HEK293T (cell line): Measurements from ENCODE around the gene SPDYE5.
"Not testable (repeated sequence)": the region's sequence is repeated elsewhere in the genome, so short reads cannot be mapped to it uniquely, and the experiment has no call there.

Experiments
- ARNT ChIP-seq: fragments of 450-650 bp; IDR thresholded peaks from 2 replicates; pipeline ENCODE4 v1.6.1; 2017; ENCODE audit warnings: mild to moderate bottlenecking
- BHLHE40 ChIP-seq: fragments of 450-650 bp; IDR thresholded peaks from 2 replicates; pipeline ENCODE4 v1.6.1; 2016; ENCODE audit warnings: mild to moderate bottlenecking, moderate library complexity, borderline replicate concordance
- CTBP1 ChIP-seq: fragments of 450-650 bp; IDR thresholded peaks from 2 replicates; pipeline ENCODE4 v1.6.1; 2016; ENCODE audit warnings: borderline replicate concordance
- ELF4 ChIP-seq: fragments of 450-650 bp; IDR thresholded peaks from 2 replicates; pipeline ENCODE4 v1.6.1; 2017; ENCODE audit warnings: antibody characterized with exemption
- FOXA1 ChIP-seq: fragments of 450-650 bp; IDR thresholded peaks from 2 replicates; pipeline ENCODE4 v1.6.1; 2016; ENCODE audit warnings: mild to moderate bottlenecking
- FOXM1 ChIP-seq: fragments of 450-650 bp; IDR thresholded peaks from 2 replicates; pipeline ENCODE4 v1.6.1; 2017; ENCODE audit warnings: mild to moderate bottlenecking, borderline replicate concordance
- HDGF ChIP-seq: fragments of 450-650 bp; IDR thresholded peaks from 2 replicates; pipeline ENCODE4 v1.6.1; 2017; ENCODE audit warnings: antibody characterized with exemption, borderline replicate concordance
- LEF1 ChIP-seq: fragments of 450-650 bp; IDR thresholded peaks from 2 replicates; pipeline ENCODE4 v1.6.1; 2017; ENCODE audit warnings: mild to moderate bottlenecking, borderline replicate concordance
- NFRKB ChIP-seq: fragments of 450-650 bp; IDR thresholded peaks from 2 replicates; pipeline ENCODE4 v1.6.1; 2016; ENCODE audit warnings: mild to moderate bottlenecking, moderate library complexity
- SP1 ChIP-seq: fragments of 450-650 bp; IDR thresholded peaks from 2 replicates; pipeline ENCODE4 v1.6.1; 2017
- TARDBP ChIP-seq: fragments of 450-650 bp; IDR thresholded peaks from 2 replicates; pipeline ENCODE4 v1.6.1; 2016
- ZNF384 ChIP-seq: fragments of 450-650 bp; IDR thresholded peaks from 2 replicates; pipeline ENCODE4 v1.6.1; 2016
- TF ChIP-seq, protein P1 (sequence below): fragments of 450-650 bp; IDR thresholded peaks from 2 replicates; pipeline ENCODE4 v1.6.1; 2016

DNA sequence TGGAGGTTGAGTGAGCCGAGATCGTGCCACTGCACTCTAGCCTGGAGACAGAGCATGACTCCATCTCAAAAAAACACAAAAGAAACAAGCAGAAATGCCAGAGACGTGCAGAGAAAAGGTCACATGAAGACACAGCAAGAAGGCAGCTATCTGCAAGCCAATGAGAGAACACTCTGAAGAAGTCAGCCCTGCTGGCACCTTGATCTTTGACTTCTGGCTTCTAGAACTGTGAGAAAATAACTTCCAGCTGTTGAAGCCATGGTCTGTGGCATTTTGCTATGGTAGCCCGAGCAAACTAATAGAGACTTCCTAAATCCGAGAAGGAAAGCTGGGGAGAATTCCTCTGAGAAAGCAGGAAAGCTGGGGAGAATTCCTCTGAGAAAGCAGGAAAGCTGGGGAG lies 42.2 kb upstream of the SPDYE5 start:
- not testable (repeated sequence) for TF ChIP-seq TARDBP, FOXM1, SP1, ARNT, HDGF, ZNF384, NFRKB, BHLHE40, ELF4, CTBP1, FOXA1, LEF1
- TF ChIP-seq, protein P1, sequence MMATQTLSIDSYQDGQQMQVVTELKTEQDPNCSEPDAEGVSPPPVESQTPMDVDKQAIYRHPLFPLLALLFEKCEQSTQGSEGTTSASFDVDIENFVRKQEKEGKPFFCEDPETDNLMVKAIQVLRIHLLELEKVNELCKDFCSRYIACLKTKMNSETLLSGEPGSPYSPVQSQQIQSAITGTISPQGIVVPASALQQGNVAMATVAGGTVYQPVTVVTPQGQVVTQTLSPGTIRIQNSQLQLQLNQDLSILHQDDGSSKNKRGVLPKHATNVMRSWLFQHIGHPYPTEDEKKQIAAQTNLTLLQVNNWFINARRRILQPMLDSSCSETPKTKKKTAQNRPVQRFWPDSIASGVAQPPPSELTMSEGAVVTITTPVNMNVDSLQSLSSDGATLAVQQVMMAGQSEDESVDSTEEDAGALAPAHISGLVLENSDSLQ = not testable (repeated sequence)
